Activated naive CD8-positive, alpha-beta T cell treated with anti-CD3 and anti-CD28 coated beads, Interleukin-2, amount 10 ng/mL, durations not matched to agents 7 days and 5 days (primary cell): ENCODE results near the gene NCR3LG1. TPM values are rescaled to one million over a fixed set of nuclear protein-coding genes. Genes with fewer than 3 reads are reported as not detected.

Experiments used
- ATAC-seq: fragments of 150-1000 bp; cut with Tn5 transposase; one replicate; pipeline ENCODE4 v1.10.0; 2021; ENCODE audit warnings: low read depth, moderate library complexity
- POLR2A ChIA-PET: fragments of 350-600 bp; sonication (Branson Sonifier 250); formaldehyde crosslinking; loops from one replicate; lab custom pipeline; 2021; ENCODE audit warnings: antibody characterized with exemption; lab: Charles Lee
- DNase-seq: peaks from one replicate; pipeline ENCODE4 v3.0.0; 2021
- H3K27ac Mint-ChIP-seq: one replicate; pipeline ENCODE4 v1.8.0; 2022; ENCODE audit warnings: mild to moderate bottlenecking, mixed read lengths
- H3K27me3 Mint-ChIP-seq: one replicate; pipeline ENCODE4 v1.8.0; 2022; ENCODE audit warnings: mild to moderate bottlenecking, moderate library complexity, mixed read lengths
- H3K36me3 Mint-ChIP-seq: one replicate; pipeline ENCODE4 v1.8.0; 2021; ENCODE audit warnings: mild to moderate bottlenecking, mixed read lengths
- H3K4me1 Mint-ChIP-seq: one replicate; pipeline ENCODE4 v1.8.0; 2021; ENCODE audit warnings: mixed read lengths
- H3K4me3 Mint-ChIP-seq: one replicate; pipeline ENCODE4 v1.8.0; 2022; ENCODE audit warnings: mild to moderate bottlenecking, moderate library complexity, mixed read lengths
- H3K9me3 Mint-ChIP-seq: one replicate; pipeline ENCODE4 v1.8.0; 2021; ENCODE audit warnings: mixed read lengths
- total RNA-seq, 2 experiments: library from RNA; stranded (reverse); gene quantifications; one replicate each; pipeline ENCODE4 v1.2.3, GENCODE V29; 2021

The NCR3LG1 gene
- total RNA-seq, 2 experiments from 2014 or later, result 2.7 to 2.9 TPM

DNA sequence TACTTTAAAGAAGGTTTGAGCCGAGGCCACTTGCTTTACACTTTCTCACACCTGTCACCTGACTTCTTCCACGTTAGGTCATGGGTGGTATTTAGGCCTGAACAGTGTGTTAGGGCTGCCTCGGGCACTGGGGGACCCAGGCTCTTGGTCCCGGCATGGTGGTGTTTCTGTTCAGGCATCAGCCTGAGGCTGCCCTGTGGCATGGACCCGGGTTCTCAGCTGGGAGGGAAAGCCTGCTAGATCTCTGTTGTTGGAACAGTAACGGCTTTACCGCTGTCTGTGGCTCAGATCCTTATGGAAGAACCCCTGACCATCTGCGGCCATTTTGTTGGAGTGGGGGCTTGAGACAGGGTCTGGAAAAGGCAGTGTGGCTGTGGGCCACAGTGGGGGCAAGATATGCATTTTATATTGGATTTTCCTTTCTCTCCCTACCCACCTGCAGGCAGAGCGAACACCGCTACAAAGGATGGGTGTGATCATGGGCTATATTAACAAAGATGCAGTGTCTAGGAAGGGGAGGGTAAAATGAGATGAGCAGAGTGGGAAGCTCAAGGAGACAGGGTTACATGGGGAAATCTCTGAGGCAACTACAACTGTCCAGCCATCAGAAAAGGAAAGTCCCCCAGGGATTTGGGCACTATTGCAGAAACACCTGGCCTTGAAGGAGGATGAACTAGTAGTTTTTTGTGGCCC is 38.5 kb downstream of the NCR3LG1 start:
- peaks cover 7% of the 10 kb centered on the region for H3K27me3 Mint-ChIP-seq
- H3K36me3 Mint-ChIP-seq, result no peaks in the 10 kb centered on the region
- no peak for DNase-seq
- H3K4me3 Mint-ChIP-seq, result peak overlapping the region; percentile 72
- H3K4me1 Mint-ChIP-seq, result peaks cover 14% of the 10 kb centered on the region
- peak overlapping the region; percentile 67 for H3K27ac Mint-ChIP-seq
- POLR2A ChIA-PET, result interaction anchor here (0.7 kb wide), 1 partner anchor 375 kb away, joined by 5 read pairs; no protein-coding TSS in a partner anchor
- H3K9me3 Mint-ChIP-seq, result no peaks in the 10 kb centered on the region
- ATAC-seq, result no peak

DNA sequence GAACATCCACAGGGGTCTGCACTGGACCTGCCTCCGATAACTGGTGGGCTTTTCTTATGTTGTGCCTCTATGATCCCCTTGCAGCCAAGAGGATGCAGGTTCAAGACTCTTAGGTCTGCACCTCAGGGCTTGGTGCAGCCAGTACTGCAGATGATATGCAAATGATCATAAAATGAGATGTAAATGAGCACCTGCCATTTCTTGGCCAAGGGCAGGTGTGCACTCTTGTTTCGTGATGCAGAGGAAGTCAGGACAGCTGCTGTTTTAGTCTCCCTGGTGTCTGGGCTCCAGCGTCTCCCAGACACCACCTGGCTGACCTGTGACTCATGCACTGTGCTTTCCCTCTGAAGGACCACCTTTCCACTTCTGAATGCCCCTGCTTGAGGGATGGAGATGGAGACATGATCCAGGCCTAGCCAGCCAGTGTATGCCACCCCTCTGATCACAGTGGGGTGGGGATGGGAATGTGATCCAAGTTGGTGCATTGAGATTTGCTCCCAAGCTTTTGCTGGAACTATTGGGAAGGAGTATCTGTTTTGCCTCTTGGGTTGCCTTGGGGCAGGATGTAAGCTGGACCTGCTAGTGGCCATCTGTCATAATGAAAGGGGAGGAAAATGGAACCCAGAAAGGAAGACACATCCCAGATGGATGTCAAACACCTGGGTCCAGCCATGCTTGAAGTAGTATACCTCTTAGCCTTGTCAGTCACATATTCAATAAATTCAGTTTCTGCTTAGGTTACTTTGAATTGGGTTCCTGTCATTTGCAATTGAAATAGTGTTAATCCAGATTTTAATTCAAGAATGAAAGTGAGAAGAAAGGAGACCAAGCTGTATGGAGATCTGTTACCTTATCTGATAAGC is 40.1 kb downstream of the NCR3LG1 start:
- POLR2A ChIA-PET, result interaction anchor here (0.6 kb wide), 1 partner anchor 545 kb away, joined by 3 read pairs; no protein-coding TSS in a partner anchor
- DNase-seq (no peak), ATAC-seq (no peak)
- no peak overlapping the region for H3K4me3 Mint-ChIP-seq
- H3K9me3 Mint-ChIP-seq, result no peaks in the 10 kb centered on the region
- peaks cover 6% of the 10 kb centered on the region for H3K27me3 Mint-ChIP-seq
- H3K27ac Mint-ChIP-seq, result peak overlapping the region; percentile 32
- peaks cover 12% of the 10 kb centered on the region for H3K4me1 Mint-ChIP-seq
- no peaks in the 10 kb centered on the region for H3K36me3 Mint-ChIP-seq

DNA sequence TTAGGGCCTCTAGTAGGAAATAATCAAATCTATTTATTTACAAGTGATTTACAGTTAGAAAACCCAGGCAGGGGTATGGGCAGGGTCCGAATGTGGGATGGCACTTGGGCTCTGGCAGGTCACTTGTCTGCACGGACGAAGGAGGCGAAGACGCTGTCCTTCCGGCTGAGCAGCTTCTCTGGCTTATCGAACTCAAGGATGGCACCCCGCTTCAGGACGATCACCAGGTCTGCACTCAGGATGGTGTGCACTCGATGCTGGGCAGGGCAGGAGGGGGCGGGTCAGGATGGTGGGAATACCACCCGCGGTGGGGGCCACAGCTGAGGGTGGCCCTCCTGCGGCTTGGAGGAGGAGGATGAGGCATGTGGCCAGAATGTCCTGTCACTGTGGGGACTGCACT is 41.3 kb downstream of the NCR3LG1 start:
- H3K27me3 Mint-ChIP-seq, result peaks cover 6% of the 10 kb centered on the region
- H3K9me3 Mint-ChIP-seq, result no peaks in the 10 kb centered on the region
- DNase-seq (no peak), ATAC-seq (no peak)
- H3K27ac Mint-ChIP-seq, result no peak overlapping the region
- no peaks in the 10 kb centered on the region for H3K36me3 Mint-ChIP-seq
- H3K4me3 Mint-ChIP-seq, result no peak overlapping the region
- peaks cover 10% of the 10 kb centered on the region for H3K4me1 Mint-ChIP-seq
- POLR2A ChIA-PET, result no interaction called here

DNA sequence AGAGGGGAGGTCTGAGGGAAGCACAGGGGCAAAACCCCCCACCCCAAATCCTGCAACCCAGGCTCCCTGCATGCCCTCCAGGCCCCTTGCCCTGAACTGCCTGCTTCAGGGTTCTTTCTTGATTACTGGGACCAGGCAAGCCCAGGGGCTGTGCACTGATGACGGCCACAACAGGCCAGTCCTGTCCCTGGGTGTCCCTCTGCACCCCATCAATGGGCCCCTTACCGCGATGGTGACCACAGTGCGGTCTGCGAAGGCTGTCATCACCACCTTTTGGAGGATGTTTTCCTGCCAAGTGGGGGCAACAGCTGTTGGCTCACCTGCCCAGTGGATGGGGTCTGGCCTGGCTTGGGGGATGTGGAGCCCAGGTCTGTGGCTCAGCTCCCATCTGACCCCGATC is 41.9 kb downstream of the NCR3LG1 start:
- H3K36me3 Mint-ChIP-seq, result no peaks in the 10 kb centered on the region
- no peak for DNase-seq
- no peaks in the 10 kb centered on the region for H3K9me3 Mint-ChIP-seq
- H3K4me1 Mint-ChIP-seq, result peaks cover 8% of the 10 kb centered on the region
- ATAC-seq, result no peak
- POLR2A ChIA-PET, result no interaction called here
- no peak overlapping the region for H3K27ac Mint-ChIP-seq
- no peak overlapping the region for H3K4me3 Mint-ChIP-seq
- peaks cover 8% of the 10 kb centered on the region for H3K27me3 Mint-ChIP-seq

DNA sequence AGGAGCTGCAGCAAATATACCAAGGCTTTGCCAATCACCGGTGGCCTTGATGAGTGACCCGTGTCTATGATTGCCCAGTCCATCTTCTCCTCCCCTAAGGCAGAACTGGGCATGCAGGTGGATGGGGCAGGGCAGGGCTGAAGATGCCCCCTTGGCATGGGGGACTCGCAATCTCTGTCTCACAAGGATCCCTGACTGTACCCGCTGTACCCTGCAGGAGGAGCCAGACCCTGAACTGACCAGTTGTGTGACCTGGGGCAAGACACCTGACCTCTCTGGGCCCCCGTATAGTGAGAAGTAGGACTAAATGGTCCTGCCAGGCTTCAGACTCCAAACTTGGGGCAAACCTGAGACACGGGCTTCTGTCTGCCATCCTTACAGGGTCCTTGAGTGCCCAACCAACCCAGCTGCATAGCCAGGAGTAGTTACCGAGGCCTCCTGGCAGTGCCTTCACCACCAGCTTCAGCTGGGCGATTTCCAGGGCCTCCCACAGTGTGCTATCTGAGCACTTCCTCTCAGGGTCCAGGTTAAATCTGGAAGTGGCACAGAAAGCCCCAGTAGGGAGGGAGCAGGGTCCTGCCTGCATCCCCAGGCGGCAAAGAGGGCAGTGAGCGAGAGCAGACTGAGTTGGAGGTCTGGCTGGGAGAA is 43.3 kb downstream of the NCR3LG1 start:
- H3K27ac Mint-ChIP-seq, result no peak overlapping the region
- H3K4me3 Mint-ChIP-seq, result no peak overlapping the region
- H3K9me3 Mint-ChIP-seq, result no peaks in the 10 kb centered on the region
- POLR2A ChIA-PET, result no interaction called here
- DNase-seq (no peak), ATAC-seq (no peak)
- no peaks in the 10 kb centered on the region for H3K36me3 Mint-ChIP-seq
- peaks cover 15% of the 10 kb centered on the region for H3K27me3 Mint-ChIP-seq
- H3K4me1 Mint-ChIP-seq, result peaks cover 8% of the 10 kb centered on the region

DNA sequence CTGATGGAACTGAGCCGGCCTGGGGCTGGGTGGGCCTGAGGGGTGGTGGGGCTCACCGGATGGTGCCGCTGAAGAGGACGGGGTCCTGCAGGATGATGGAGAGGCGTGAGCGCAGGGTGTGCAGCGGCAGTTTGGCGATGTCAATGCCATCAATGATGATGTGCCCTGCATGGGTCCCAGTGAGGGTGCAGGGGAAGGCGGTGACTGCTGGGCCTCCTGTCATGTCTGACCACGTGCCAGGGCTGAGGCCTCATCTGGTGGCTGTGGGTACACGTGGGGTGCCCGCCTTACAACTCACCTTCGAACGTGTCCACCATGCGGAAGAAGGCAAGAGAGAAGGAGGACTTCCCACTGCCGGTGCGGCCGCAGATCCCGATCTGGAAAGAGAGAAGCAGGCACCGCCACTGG is 44.0 kb downstream of the NCR3LG1 start:
- POLR2A ChIA-PET, result no interaction called here
- ATAC-seq (no peak), DNase-seq (no peak)
- no peaks in the 10 kb centered on the region for H3K36me3 Mint-ChIP-seq
- H3K9me3 Mint-ChIP-seq, result no peaks in the 10 kb centered on the region
- peaks cover 2% of the 10 kb centered on the region for H3K4me1 Mint-ChIP-seq
- peaks cover 18% of the 10 kb centered on the region for H3K27me3 Mint-ChIP-seq
- no peak overlapping the region for H3K4me3 Mint-ChIP-seq
- H3K27ac Mint-ChIP-seq, result no peak overlapping the region

DNA sequence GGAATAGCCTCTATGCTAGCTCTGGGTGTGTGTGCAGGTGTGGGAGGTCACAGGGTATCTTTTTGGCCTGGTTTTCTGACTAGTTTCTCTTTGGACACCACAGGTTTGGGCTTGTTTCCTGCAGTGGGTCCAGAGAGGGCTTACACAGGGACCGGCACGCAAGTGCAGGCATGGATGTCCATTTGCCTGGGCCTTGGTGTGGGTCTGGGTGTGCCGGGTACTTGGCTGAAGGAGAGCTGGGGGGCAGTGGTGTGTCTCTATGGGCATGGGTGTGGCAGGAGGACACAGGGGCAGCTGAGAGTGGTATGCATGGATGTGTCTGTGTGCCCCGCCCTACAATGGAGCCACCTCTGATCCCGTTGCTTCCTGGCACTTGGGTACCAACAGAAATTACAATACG is 44.4 kb downstream of the NCR3LG1 start:
- peaks cover 17% of the 10 kb centered on the region for H3K27me3 Mint-ChIP-seq
- H3K4me1 Mint-ChIP-seq, result peaks cover 3% of the 10 kb centered on the region
- DNase-seq (no peak), ATAC-seq (no peak)
- no peaks in the 10 kb centered on the region for H3K36me3 Mint-ChIP-seq
- POLR2A ChIA-PET, result no interaction called here
- no peak overlapping the region for H3K27ac Mint-ChIP-seq
- H3K9me3 Mint-ChIP-seq, result no peaks in the 10 kb centered on the region
- H3K4me3 Mint-ChIP-seq, result no peak overlapping the region

DNA sequence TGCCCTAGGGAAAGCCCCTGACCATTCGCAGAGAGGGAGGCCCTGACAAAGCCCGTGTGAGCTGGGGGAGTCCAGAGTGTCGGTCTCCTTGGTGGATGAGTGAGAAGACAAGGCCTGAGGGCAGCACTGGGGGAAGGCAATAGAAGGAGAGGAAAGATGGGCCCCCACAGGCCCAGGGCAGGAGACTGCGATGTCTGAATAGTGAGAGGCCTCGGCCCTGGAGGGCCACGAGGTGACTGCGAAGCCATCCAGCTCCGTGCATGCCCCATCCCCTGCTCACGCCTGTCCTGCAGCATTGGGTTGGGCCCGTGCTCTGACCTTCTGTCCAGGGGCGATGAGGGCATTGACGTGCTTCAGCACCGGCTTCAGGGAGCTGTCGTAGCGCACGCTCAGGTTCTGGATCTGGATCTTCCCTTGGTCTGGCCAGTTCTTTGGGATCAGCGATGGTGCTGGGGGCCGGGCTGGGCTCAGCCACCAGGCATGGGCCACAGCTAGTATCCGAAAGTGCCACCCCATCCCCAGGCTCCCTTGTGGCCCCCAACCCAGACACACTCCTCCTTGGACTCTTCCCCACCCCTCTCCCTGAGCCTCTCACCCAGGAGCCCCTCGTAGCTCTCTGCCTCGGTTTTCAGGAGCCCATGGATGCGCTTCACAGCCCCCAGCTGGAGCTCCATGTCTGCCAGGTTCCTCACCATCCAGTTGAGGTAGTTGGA is 45.2 kb downstream of the NCR3LG1 start:
- no peak overlapping the region for H3K4me3 Mint-ChIP-seq
- no peaks in the 10 kb centered on the region for H3K36me3 Mint-ChIP-seq
- POLR2A ChIA-PET, result no interaction called here
- ATAC-seq (no peak), DNase-seq (no peak)
- no peaks in the 10 kb centered on the region for H3K9me3 Mint-ChIP-seq
- H3K4me1 Mint-ChIP-seq, result peaks cover 5% of the 10 kb centered on the region
- H3K27ac Mint-ChIP-seq, result no peak overlapping the region
- H3K27me3 Mint-ChIP-seq, result peaks cover 12% of the 10 kb centered on the region

DNA sequence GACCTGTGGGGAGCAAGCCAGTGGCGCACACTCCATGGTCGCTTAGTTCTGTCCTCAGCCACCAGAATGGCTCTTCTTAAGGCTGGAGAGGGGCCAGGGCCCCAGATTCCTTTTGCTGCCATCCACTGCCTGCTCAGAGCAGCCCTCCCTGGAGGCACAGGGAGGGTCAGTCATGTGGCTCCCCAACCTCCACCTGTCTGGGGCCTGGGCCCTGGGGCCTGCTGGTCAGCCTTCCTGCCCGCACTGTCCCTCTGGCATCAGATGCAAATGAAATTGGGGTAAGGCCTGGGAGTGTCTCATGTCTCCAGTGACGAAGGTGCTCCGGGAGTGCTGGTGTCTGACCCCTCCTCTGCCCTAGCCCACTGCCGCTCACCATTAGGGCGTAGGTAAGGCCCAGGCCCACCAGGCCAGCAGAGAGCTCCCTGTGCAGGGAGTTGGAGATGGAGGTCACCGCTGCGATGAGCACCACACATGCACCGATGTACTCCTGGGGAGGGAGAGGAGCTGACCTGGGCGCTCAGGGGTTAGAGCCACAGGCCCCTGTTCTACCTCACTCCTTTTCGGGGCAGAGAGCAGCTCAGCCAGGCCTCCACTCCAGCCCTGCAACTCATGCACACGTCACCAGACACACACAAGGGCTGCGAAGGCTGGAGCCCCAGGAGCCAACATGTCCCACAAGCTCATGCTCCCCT is 45.9 kb downstream of the NCR3LG1 start:
- Mint-ChIP-seq H3K27ac (no peak overlapping the region), H3K36me3 (no peaks in the 10 kb centered on the region), H3K9me3 (no peaks in the 10 kb centered on the region), H3K4me1 (peaks cover 5% of the 10 kb centered on the region), H3K27me3 (peaks cover 12% of the 10 kb centered on the region), H3K4me3 (no peak overlapping the region)
- DNase-seq (no peak), ATAC-seq (no peak)
- POLR2A ChIA-PET, result no interaction called here

DNA sequence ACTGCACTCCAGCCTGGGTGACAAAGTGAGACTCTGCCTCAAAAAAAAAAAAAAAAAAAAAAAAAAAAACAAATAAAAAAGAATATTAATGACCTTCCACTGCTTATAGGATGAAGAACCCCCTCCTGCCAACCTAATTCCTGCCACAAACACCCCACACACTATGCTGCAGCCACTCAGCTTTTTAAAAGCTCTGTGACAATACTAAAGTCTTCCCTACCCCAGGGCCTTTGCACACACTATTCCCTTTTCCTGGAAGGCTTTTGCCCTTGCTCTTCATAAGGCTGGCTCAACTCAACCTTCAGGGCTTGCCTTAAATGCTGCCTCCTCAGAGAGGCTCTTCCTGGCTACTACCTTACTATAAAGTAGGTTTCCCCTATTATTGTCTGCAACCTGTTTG is 47.6 kb downstream of the NCR3LG1 start:
- POLR2A ChIA-PET, result no interaction called here
- Mint-ChIP-seq H3K4me1 (peaks cover 3% of the 10 kb centered on the region), H3K27ac (no peak overlapping the region), H3K9me3 (no peaks in the 10 kb centered on the region), H3K36me3 (no peaks in the 10 kb centered on the region), H3K27me3 (peaks cover 12% of the 10 kb centered on the region), H3K4me3 (no peak overlapping the region)
- ATAC-seq, result no peak
- no peak for DNase-seq

DNA sequence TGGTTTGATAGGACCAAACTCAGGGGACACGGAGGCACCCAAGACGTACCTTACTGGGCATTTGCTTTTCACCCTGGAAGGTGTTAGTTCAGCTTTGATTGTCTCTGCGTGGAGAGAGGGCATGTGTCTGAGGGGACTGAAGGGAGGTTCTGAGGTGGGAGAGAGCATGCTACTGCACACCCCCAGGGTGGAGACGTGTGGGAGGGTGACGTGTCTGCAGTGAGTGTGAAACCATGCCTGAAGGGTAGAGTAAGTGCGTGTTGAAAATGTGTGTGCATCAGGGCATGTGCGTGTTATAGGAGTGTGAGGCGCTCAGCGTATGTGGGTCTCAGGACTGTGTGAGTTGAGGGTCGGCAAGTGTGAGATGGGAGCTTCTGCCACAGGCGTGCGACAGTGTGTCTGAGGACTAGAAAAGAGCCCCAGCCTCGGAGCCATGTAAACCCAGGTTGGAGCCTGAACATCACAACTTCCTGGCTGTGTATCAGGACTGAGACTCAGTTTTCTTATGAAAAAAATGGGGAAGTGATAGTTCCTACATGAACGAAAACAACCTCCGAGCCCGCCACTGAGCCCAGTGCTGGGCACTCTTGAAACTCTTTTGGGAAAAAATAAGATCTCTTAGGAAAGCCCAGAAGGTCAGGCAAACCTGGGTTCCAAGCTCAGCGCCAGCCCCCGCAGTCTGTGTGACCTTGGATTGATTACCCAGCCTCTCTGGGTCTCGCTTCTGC is 48.6 kb downstream of the NCR3LG1 start:
- Mint-ChIP-seq H3K36me3 (no peaks in the 10 kb centered on the region), H3K27ac (no peak overlapping the region), H3K9me3 (no peaks in the 10 kb centered on the region), H3K4me3 (no peak overlapping the region), H3K4me1 (peaks cover 4% of the 10 kb centered on the region), H3K27me3 (peaks cover 14% of the 10 kb centered on the region)
- POLR2A ChIA-PET, result no interaction called here
- DNase-seq, result no peak
- no peak for ATAC-seq

DNA sequence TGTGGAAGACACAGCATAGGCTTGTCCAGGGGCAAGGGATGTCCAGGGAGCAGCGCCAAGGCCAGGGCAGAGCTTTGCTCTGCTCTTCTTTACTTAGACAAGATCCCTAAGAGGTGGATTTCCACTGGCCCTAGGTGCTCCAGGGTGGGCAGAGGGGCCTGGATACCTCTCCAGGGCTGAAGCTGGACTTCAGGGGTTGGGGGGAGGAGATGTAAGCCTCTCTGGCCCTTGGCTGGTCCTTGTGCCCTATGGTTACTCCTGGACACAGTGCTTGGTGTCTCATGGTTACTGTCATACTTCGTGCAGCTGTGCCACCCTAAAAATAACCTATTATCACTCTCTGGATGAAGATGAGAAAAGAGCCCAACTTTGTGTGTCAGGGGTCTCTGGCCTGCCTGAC is 49.7 kb downstream of the NCR3LG1 start:
- POLR2A ChIA-PET, result interaction anchor here (0.9 kb wide), 1 partner anchor 17 kb away, joined by 3 read pairs; no protein-coding TSS in a partner anchor

More for the DNA sequence above, 49.7 kb downstream of the NCR3LG1 start:
- H3K4me3 Mint-ChIP-seq, result no peak overlapping the region
- H3K36me3 Mint-ChIP-seq, result no peaks in the 10 kb centered on the region
- H3K27me3 Mint-ChIP-seq, result peaks cover 14% of the 10 kb centered on the region
- H3K9me3 Mint-ChIP-seq, result no peaks in the 10 kb centered on the region
- H3K27ac Mint-ChIP-seq, result no peak overlapping the region
- ATAC-seq (no peak), DNase-seq (no peak)
- peaks cover 9% of the 10 kb centered on the region for H3K4me1 Mint-ChIP-seq
